CD8-positive, alpha-beta memory T cell (primary cell): ENCODE data around the gene CNBP. TPM values are rescaled to one million over a fixed set of nuclear protein-coding genes. Genes with fewer than 3 reads are reported as not detected.

Experiments used
- CTCF ChIA-PET: fragments of 350-600 bp; sonication (Branson Sonifier 250); formaldehyde crosslinking; loops from one replicate; lab custom pipeline; 2021; ENCODE audit warnings: antibody characterized with exemption; lab: Charles Lee
- POLR2A ChIA-PET: fragments of 350-600 bp; sonication (Branson Sonifier 250); formaldehyde crosslinking; loops from one replicate; lab custom pipeline; 2021; ENCODE audit warnings: antibody characterized with exemption; lab: Charles Lee
- DNase-seq, 5 donors: peaks; one replicate each; pipeline versions ENCODE4 v3.0.0 to v3.0.0-alpha.2; 2020 to 2022; ENCODE audit warnings: mixed read lengths in 1 of 5
- H3K27ac ChIP-seq: one replicate; pipeline ENCODE4 v1.7.0; 2013; ENCODE audit warnings: low read depth, mild to moderate bottlenecking, low read length, moderate library complexity
- H3K27me3 ChIP-seq: 2 replicates; pipeline ENCODE4 v1.7.0; 2013; ENCODE audit warnings: low read length, mild to moderate bottlenecking; ENCODE audit not compliant: insufficient read depth, poor library complexity, severe bottlenecking
- H3K36me3 ChIP-seq: 2 replicates; pipeline ENCODE4 v1.7.0; 2013; ENCODE audit warnings: mild to moderate bottlenecking, low read length, moderate library complexity; ENCODE audit not compliant: insufficient read depth
- H3K4me1 ChIP-seq: 2 replicates; pipeline ENCODE4 v1.7.0; 2013; ENCODE audit warnings: mild to moderate bottlenecking, low read length, moderate library complexity; ENCODE audit not compliant: insufficient read depth
- H3K4me3 ChIP-seq: 2 replicates; pipeline ENCODE4 v1.7.0; 2013; ENCODE audit warnings: mild to moderate bottlenecking, low read length
- H3K9me3 ChIP-seq: 2 replicates; pipeline ENCODE4 v1.7.0; 2013; ENCODE audit warnings: mild to moderate bottlenecking, low read length
- H3K27ac Mint-ChIP-seq, 8 donors: one replicate each; pipeline ENCODE4 v1.8.0; 2020 to 2021; ENCODE audit warnings: mixed read lengths in 8 of 8, mild to moderate bottlenecking in 6 of 8, inconsistent platforms in 3 of 8, moderate library complexity in 3 of 8
- H3K27me3 Mint-ChIP-seq, 2 donors: one replicate each; pipeline ENCODE4 v1.8.0; 2020 to 2021; ENCODE audit warnings: mixed read lengths in 2 of 2, mild to moderate bottlenecking in 1 of 2, moderate library complexity in 1 of 2
- H3K36me3 Mint-ChIP-seq, 3 donors: one replicate each; pipeline ENCODE4 v1.8.0; 2020 to 2021; ENCODE audit warnings: mixed read lengths in 3 of 3, inconsistent platforms in 1 of 3, mild to moderate bottlenecking in 1 of 3
- H3K4me1 Mint-ChIP-seq, 3 donors: one replicate each; pipeline ENCODE4 v1.8.0; 2020 to 2021; ENCODE audit warnings: mixed read lengths in 3 of 3, inconsistent platforms in 1 of 3, mild to moderate bottlenecking in 1 of 3
- H3K4me3 Mint-ChIP-seq, 7 donors: one replicate each; pipeline ENCODE4 v1.8.0; 2020 to 2021; ENCODE audit warnings: mixed read lengths in 7 of 7, mild to moderate bottlenecking in 6 of 7, moderate library complexity in 4 of 7, inconsistent platforms in 2 of 7
- H3K9me3 Mint-ChIP-seq, 5 donors: one replicate each; pipeline ENCODE4 v1.8.0; 2020 to 2022; ENCODE audit warnings: mixed read lengths in 5 of 5, mild to moderate bottlenecking in 3 of 5, moderate library complexity in 2 of 5, inconsistent platforms in 1 of 5
- polyA plus RNA-seq: library from polyadenylated mRNA; unstranded; fragments of 300-500 nt; fragmentation: Illumina TruSeq; gene quantifications from one replicate; pipeline ENCODE4 v1.2.3, GENCODE V29; 2021
- total RNA-seq, 2 experiments: library from RNA; stranded (reverse); gene quantifications; one replicate each; pipeline ENCODE4 v1.2.3, GENCODE V29; 2021

The CNBP gene
- total and polyA plus RNA-seq, 3 experiments from 2014 or later = 474 to 931 (median 487) TPM

DNA sequence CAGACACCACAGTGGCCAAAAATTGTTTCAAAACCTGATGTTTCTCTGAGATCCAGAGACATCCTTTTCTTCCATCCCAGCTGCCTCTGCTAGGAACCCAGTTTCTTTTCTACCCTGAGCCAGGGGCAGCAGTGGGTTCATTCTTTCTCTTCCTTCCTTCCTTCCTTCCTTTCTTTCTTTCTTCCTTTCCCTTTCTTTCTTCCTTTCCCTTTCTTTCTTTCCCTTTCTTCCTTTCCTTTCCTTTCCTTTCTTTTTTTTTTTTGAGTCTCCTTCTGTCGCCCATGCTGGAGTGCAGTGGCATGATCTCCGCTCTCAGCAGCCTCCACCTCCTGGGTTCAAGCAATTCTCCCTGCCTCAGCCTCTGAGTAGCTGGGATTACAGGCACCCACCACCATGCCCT is 35.0 kb upstream of the CNBP start:
- no peaks in the 10 kb centered on the region for H3K4me1 Mint-ChIP-seq
- ChIA-PET CTCF (no interaction called here), POLR2A (no interaction called here)
- H3K4me1 ChIP-seq = no peaks in the 10 kb centered on the region
- no peaks in the 10 kb centered on the region for H3K36me3 ChIP-seq
- no peaks in the 10 kb centered on the region for H3K36me3 Mint-ChIP-seq
- no peaks in the 10 kb centered on the region for H3K9me3 Mint-ChIP-seq
- peaks cover 4 to 8% of the 10 kb centered on the region in 2 donors for H3K27me3 Mint-ChIP-seq
- no peak overlapping the region for H3K4me3 ChIP-seq
- no peaks in the 10 kb centered on the region for H3K27me3 ChIP-seq
- H3K27ac Mint-ChIP-seq = peak overlapping the region in 2 of 8 donors; percentile 14 to 38
- H3K9me3 ChIP-seq = no peaks in the 10 kb centered on the region
- no peak for DNase-seq
- H3K4me3 Mint-ChIP-seq = no peak overlapping the region
- no peak overlapping the region for H3K27ac ChIP-seq

DNA sequence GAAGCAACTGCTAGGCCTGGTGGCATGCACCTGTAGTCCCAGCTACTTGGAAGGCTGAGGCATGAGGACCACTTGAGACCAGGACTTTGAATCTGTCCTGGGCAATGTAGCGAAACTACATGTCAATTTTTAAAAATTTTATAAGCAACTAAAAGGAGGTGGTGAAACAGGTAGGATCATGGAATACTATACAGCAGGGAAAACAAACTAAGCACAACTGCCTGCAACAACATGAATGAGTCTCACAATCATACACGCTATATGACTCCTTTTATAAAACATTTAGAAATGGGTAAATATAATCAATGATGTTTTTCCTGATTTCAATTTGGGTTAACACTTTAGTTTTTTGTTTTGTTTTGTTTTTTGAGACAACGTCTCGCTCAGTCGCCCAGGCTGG is 29.5 kb upstream of the CNBP start:
- Mint-ChIP-seq H3K4me3 (no peak overlapping the region), H3K36me3 (no peaks in the 10 kb centered on the region), H3K27me3 (peaks cover 8 to 9% of the 10 kb centered on the region in 2 donors), H3K4me1 (no peaks in the 10 kb centered on the region), H3K27ac (no peak overlapping the region), H3K9me3 (no peaks in the 10 kb centered on the region)
- Histone ChIP-seq H3K27me3 (no peaks in the 10 kb centered on the region), H3K27ac (no peak overlapping the region), H3K36me3 (no peaks in the 10 kb centered on the region), H3K4me3 (no peak overlapping the region), H3K9me3 (no peaks in the 10 kb centered on the region), H3K4me1 (no peaks in the 10 kb centered on the region)
- ChIA-PET POLR2A (no interaction called here), CTCF (interaction anchor here (2.3 kb wide), 1 partner anchor 11 kb away, joined by 7 read pairs; no protein-coding TSS in a partner anchor)
- no peak for DNase-seq

DNA sequence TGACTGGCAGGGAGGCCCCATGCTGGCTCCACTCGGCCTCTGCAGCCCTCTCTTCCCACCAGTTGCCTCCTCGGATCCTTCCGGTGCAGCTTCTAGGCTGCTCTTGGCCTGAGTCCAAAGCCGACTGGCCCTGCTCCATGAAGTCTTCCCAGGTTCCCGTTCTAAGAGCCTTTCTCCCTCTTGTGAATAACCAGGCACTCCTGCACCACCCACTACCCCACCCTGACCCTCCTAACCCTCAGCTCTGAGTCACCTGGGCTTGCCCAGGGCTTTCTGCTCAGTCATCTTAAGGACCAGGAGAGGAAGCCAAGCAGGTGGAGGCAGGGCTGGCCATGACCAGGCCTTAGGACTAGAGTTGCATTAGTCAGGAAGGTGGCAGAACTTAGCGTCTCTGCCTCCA is 28.1 kb upstream of the CNBP start:
- Histone ChIP-seq H3K4me1 (no peaks in the 10 kb centered on the region), H3K36me3 (no peaks in the 10 kb centered on the region), H3K9me3 (no peaks in the 10 kb centered on the region), H3K4me3 (no peak overlapping the region), H3K27me3 (no peaks in the 10 kb centered on the region), H3K27ac (no peak overlapping the region)
- no peaks in the 10 kb centered on the region for H3K9me3 Mint-ChIP-seq
- no peak overlapping the region for H3K27ac Mint-ChIP-seq
- no peaks in the 10 kb centered on the region for H3K36me3 Mint-ChIP-seq
- H3K4me1 Mint-ChIP-seq = no peaks in the 10 kb centered on the region
- no peak overlapping the region for H3K4me3 Mint-ChIP-seq
- DNase-seq = no peak
- H3K27me3 Mint-ChIP-seq = peaks cover 8 to 9% of the 10 kb centered on the region in 2 donors
- ChIA-PET POLR2A (no interaction called here), CTCF (no interaction called here)

DNA sequence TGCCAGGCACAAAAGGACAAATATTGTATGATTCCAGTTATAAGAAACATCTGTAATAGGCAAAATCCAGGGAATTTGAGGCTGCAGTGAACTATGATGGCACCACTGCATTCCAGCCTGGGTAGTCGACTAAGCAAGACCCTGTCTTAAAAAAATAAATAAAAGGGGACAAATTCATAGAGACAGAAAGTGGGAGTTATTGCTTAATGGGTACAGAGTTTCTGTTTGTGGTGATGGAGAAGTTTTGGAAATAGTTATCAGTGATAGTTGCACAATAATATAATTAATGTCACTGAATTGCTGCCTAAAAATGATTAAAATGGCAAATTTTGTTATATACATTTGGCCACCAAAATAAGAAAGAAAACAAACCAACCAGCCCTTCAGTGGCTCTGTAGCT is 27.6 kb upstream of the CNBP start:
- POLR2A ChIA-PET = interaction anchor here (0.7 kb wide), 1 partner anchor 195 kb away, joined by 9 read pairs; no protein-coding TSS in a partner anchor

DNA sequence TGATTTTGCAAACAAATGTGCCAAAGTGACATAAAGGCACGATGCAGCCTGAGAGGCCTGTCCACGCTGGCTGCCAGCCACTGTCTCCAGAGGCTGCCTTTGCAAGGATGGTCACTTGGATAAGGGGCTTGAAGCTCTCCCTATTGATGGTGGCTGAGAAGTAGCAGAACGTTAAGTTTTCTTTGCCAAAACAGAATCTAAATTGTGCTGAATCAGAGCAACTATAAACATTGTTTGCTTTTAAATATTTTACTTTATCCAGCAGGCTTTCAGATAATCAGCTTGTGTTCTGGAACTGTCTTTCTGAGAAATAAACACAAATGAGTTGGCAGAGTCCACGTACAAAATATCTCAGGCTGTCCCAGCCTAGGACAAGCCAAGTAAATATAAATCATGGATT is 23.8 kb upstream of the CNBP start:
- H3K36me3 Mint-ChIP-seq = no peaks in the 10 kb centered on the region
- no peak overlapping the region for H3K4me3 ChIP-seq
- H3K27me3 Mint-ChIP-seq = peaks cover 5 to 6% of the 10 kb centered on the region in 2 donors
- no peaks in the 10 kb centered on the region for H3K36me3 ChIP-seq
- ChIA-PET POLR2A (no interaction called here), CTCF (no interaction called here)
- H3K4me1 Mint-ChIP-seq = no peaks in the 10 kb centered on the region
- H3K27me3 ChIP-seq = no peaks in the 10 kb centered on the region
- no peak overlapping the region for H3K27ac ChIP-seq
- H3K9me3 Mint-ChIP-seq = no peaks in the 10 kb centered on the region
- H3K27ac Mint-ChIP-seq = peak overlapping the region in 1 of 8 donors; percentile 89
- H3K4me3 Mint-ChIP-seq = no peak overlapping the region
- DNase-seq = no peak
- no peaks in the 10 kb centered on the region for H3K9me3 ChIP-seq
- H3K4me1 ChIP-seq = no peaks in the 10 kb centered on the region

More for the DNA sequence above, 27.6 kb upstream of the CNBP start:
- Histone ChIP-seq H3K27ac (no peak overlapping the region), H3K4me3 (no peak overlapping the region), H3K36me3 (no peaks in the 10 kb centered on the region), H3K9me3 (no peaks in the 10 kb centered on the region), H3K4me1 (no peaks in the 10 kb centered on the region), H3K27me3 (no peaks in the 10 kb centered on the region)
- H3K27me3 Mint-ChIP-seq = peaks cover 8 to 9% of the 10 kb centered on the region in 2 donors
- H3K27ac Mint-ChIP-seq = no peak overlapping the region
- no peaks in the 10 kb centered on the region for H3K9me3 Mint-ChIP-seq
- H3K36me3 Mint-ChIP-seq = no peaks in the 10 kb centered on the region
- no peak for DNase-seq
- CTCF ChIA-PET = no interaction called here
- H3K4me3 Mint-ChIP-seq = no peak overlapping the region
- H3K4me1 Mint-ChIP-seq = no peaks in the 10 kb centered on the region

DNA sequence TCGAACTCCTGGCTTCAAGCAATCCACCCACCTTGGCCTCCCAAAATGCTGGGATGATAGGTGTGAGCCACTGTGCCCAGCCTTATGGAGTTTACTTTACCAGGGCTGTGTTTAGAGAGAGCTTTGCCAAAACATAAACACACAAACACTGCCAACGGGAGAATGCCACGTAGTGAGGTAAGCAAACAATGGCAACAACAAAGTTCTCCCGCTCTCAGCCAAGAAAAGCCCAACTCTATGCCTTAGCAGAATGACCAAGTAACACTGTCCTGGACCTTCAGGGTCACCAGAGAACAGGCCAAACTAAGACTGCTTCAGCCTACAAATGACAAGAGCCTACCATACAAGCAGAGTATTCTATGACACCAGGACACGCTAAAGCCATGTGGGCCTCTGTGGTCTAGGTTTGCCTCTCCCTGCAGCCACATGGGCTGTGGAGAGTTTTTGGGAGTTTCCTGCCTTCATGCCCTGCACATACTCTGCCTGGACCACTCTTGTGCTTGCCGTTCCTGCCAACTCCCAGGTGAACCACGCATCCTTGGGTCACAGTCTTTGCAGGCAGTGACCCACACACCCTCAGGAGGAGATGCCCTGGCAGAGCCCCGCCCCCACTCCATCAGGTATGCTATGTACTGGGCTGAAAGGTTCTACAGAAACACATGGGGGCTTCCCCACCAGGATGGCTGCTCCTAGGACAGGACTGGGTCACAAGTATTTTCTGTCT is 21.6 kb upstream of the CNBP start:
- ChIA-PET CTCF (no interaction called here), POLR2A (no interaction called here)
- no peaks in the 10 kb centered on the region for H3K4me1 ChIP-seq
- H3K27me3 ChIP-seq = no peaks in the 10 kb centered on the region
- no peaks in the 10 kb centered on the region for H3K9me3 ChIP-seq
- DNase-seq = no peak
- H3K27ac ChIP-seq = no peak overlapping the region
- Mint-ChIP-seq H3K27me3 (peaks cover 2 to 3% of the 10 kb centered on the region in 2 donors), H3K36me3 (no peaks in the 10 kb centered on the region), H3K9me3 (no peaks in the 10 kb centered on the region), H3K4me3 (no peak overlapping the region), H3K27ac (peak overlapping the region in 1 of 8 donors; percentile 40), H3K4me1 (no peaks in the 10 kb centered on the region)
- H3K36me3 ChIP-seq = no peaks in the 10 kb centered on the region
- no peak overlapping the region for H3K4me3 ChIP-seq

DNA sequence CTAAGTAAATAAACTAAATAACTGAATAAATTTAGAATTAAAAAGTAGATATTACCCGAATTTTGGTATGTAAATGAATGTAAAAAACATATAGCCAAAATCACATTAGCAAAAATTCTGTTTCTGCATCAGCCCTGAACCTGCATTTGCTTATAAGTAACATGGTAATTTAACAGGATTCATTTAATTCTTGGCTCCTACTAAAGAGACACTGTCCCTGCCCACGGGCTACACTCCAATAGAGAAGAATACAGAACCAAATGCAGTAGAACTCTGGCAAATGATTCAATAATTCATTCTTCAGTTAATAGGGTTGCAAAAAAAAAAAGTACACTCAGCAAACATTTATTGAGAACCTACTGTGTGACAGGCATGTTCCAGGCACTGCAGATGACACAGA is 20.8 kb upstream of the CNBP start:
- H3K4me3 Mint-ChIP-seq = no peak overlapping the region
- no peaks in the 10 kb centered on the region for H3K4me1 Mint-ChIP-seq

DNA sequence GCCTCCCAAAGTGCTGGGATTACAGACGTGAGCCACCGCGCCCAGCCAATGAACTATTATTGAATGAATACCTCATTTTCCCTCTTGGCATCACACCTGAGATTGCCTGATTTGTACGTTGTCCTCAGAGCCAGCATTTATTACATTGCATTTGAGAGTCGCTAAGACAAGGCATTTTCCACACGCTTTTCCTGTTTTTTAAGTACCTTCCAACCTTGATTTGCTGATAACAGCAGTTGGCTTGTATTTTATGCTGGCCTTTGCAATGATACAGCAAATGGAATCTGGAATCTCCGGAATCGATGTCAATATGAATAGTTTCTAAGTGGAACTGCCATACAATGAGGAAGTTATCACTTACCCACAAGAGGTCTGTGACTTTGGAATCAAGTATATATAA is 15.7 kb upstream of the CNBP start:
- Mint-ChIP-seq H3K9me3 (no peaks in the 10 kb centered on the region), H3K4me3 (no peak overlapping the region), H3K36me3 (no peaks in the 10 kb centered on the region), H3K27me3 (no peaks in the 10 kb centered on the region), H3K27ac (no peak overlapping the region), H3K4me1 (no peaks in the 10 kb centered on the region)
- no peak overlapping the region for H3K4me3 ChIP-seq
- no peak overlapping the region for H3K27ac ChIP-seq
- no peaks in the 10 kb centered on the region for H3K27me3 ChIP-seq
- CTCF ChIA-PET = interaction anchor here (1.3 kb wide), 1 partner anchor 229 kb away, joined by 5 read pairs; no protein-coding TSS in a partner anchor
- H3K36me3 ChIP-seq = no peaks in the 10 kb centered on the region
- H3K9me3 ChIP-seq = no peaks in the 10 kb centered on the region
- no peak for DNase-seq
- POLR2A ChIA-PET = no interaction called here
- no peaks in the 10 kb centered on the region for H3K4me1 ChIP-seq

More for the DNA sequence above, 20.8 kb upstream of the CNBP start:
- no peaks in the 10 kb centered on the region for H3K4me1 ChIP-seq
- no peak overlapping the region for H3K4me3 ChIP-seq
- POLR2A ChIA-PET = no interaction called here
- CTCF ChIA-PET = no interaction called here
- no peaks in the 10 kb centered on the region for H3K36me3 ChIP-seq
- no peaks in the 10 kb centered on the region for H3K27me3 ChIP-seq
- DNase-seq = no peak
- Mint-ChIP-seq H3K9me3 (no peaks in the 10 kb centered on the region), H3K36me3 (no peaks in the 10 kb centered on the region), H3K27ac (no peak overlapping the region), H3K27me3 (no peaks in the 10 kb centered on the region)
- H3K27ac ChIP-seq = no peak overlapping the region
- H3K9me3 ChIP-seq = no peaks in the 10 kb centered on the region
